Esophagus squamous epithelium (tissue), 5 donors: ENCODE measurements around the gene AP4B1. TPM values are rescaled to one million over a fixed set of nuclear protein-coding genes. Genes with fewer than 3 reads are reported as not detected.

Source experiments
- DNase-seq: peaks from one replicate; lab custom pipeline; 2025; lab: John Stamatoyannopoulos, UW
- H3K27ac ChIP-seq, 4 donors: fragments of 200-600 bp; sonication (generic); one replicate each; pipeline ENCODE4 v1.5.1; 2016 to 2019; ENCODE audit warnings: mild to moderate bottlenecking in 1 of 4
- H3K27me3 ChIP-seq, 4 donors: fragments of 200-600 bp; sonication (generic); 1 replicate in 3 of 4; 2 replicates in 1 of 4; pipeline versions ENCODE4 v1.5.1 to v1.6.0; 2017 to 2021; ENCODE audit warnings: antibody characterized with exemption in 1 of 4
- H3K36me3 ChIP-seq, 3 donors: fragments of 200-600 bp; sonication (generic); one replicate each; pipeline ENCODE4 v1.5.1; 2016 to 2019
- H3K4me1 ChIP-seq, 3 donors: fragments of 200-600 bp; sonication (generic); one replicate each; pipeline ENCODE4 v1.5.1; 2017 to 2019
- H3K4me3 ChIP-seq, 4 donors: fragments of 200-600 bp; sonication (generic); 1 replicate in 3 of 4; 2 replicates in 1 of 4; pipeline ENCODE4 v1.5.1; 2016 to 2019; ENCODE audit warnings: mild to moderate bottlenecking in 2 of 4, moderate library complexity in 1 of 4
- H3K9me3 ChIP-seq, 3 donors: fragments of 200-600 bp; sonication (generic); one replicate each; pipeline ENCODE4 v1.5.1; 2016 to 2019
- CTCF ChIP-seq, 6 experiments: fragments of 450-650 bp in 4 of 6; fragments of 200-600 bp in 2 of 6; sonication (generic) in 2 of 6; IDR thresholded peaks; one replicate each; pipeline ENCODE4 v1.5.1; 2016 to 2019; ENCODE audit warnings: antibody characterized with exemption in 6 of 6, mild to moderate bottlenecking in 4 of 6, moderate library complexity in 4 of 6
- POLR2A ChIP-seq, 4 donors: fragments of 450-650 bp; IDR thresholded peaks; one replicate each; pipeline ENCODE4 v1.6.1; 2017; ENCODE audit warnings: antibody characterized with exemption in 4 of 4, mild to moderate bottlenecking in 4 of 4, moderate library complexity in 3 of 4
- WGBS, 2 donors: methylation state at CpG; one replicate each; pipeline ENCODE4 v1.1.5; 2018; 5-methylcytosine and 5-hydroxymethylcytosine counted together
- intact Hi-C: fragments of 100-400 bp; cut with DNase I; formaldehyde crosslinking; loops from one replicate; pipeline ENCODE4 v1.15.0; 2022
- total RNA-seq, 4 donors: library from RNA; depleted of rRNA; stranded (reverse); fragments of >200 nt; gene quantifications; one replicate each; pipeline ENCODE4 v1.1.0, GENCODE V29; 2016
- donor health status: DM: yes; HTN: yes; CAD: no.

Gene AP4B1
- total RNA-seq, 4 donors from 2014 or later, result 8.2 to 15.3 (median 11.5) TPM

- Histone ChIP-seq H3K9me3 (no peaks in the 10 kb centered on the region), H3K4me3 (no peak overlapping the region), H3K4me1 (peaks cover 0 to 53% (median 26%) of the 10 kb centered on the region in 3 donors), H3K36me3 (peaks cover 3 to 53% (median 8%) of the 10 kb centered on the region in 3 donors), H3K27me3 (no peaks in the 10 kb centered on the region), H3K27ac (no peak overlapping the region)
- TF ChIP-seq POLR2A (IDR thresholded peaks at IDR 0.05), result no peak
- DNase-seq, result no peak
- intact Hi-C loops, result no loop called here
These were observed 38.6 kb upstream of the AP4B1 start for GRCh38 chr1:113943028-113943811.

GRCh38 chr1:113942527-113942926 lies 37.9 kb upstream of the AP4B1 start:
- peaks cover 3 to 53% (median 8%) of the 10 kb centered on the region in 3 donors for H3K36me3 ChIP-seq
- TF ChIP-seq CTCF (IDR thresholded peaks at IDR 0.05) (no peak), POLR2A (IDR thresholded peaks at IDR 0.05) (no peak)
- no peak overlapping the region for H3K27ac ChIP-seq
- intact Hi-C loops, result no loop called here
- no peak overlapping the region for H3K4me3 ChIP-seq
- H3K4me1 ChIP-seq, result peaks cover 0 to 52% (median 23%) of the 10 kb centered on the region in 3 donors
- DNase-seq, result no peak
- H3K9me3 ChIP-seq, result no peaks in the 10 kb centered on the region
- H3K27me3 ChIP-seq, result no peaks in the 10 kb centered on the region

- H3K27ac ChIP-seq, result no peak overlapping the region
- no peaks in the 10 kb centered on the region for H3K27me3 ChIP-seq
- TF ChIP-seq CTCF (IDR thresholded peaks at IDR 0.05) (no peak), POLR2A (IDR thresholded peaks at IDR 0.05) (no peak)
- WGBS, 2 donors, result 81 to 86% methylated on average over 7 of the region's 7 CpGs
- H3K36me3 ChIP-seq, result peaks cover 3 to 53% (median 8%) of the 10 kb centered on the region in 3 donors
- H3K4me3 ChIP-seq, result no peak overlapping the region
- intact Hi-C loops, result no loop called here
- no peak for DNase-seq
- no peaks in the 10 kb centered on the region for H3K9me3 ChIP-seq
- peaks cover 0 to 52% (median 14%) of the 10 kb centered on the region in 3 donors for H3K4me1 ChIP-seq
These were observed 36.6 kb upstream of the AP4B1 start for GRCh38 chr1:113941245-113941559.

GRCh38 chr1:113940365-113941244 lies 36.0 kb upstream of the AP4B1 start:
- H3K27me3 ChIP-seq, result no peaks in the 10 kb centered on the region
- no peak overlapping the region for H3K4me3 ChIP-seq
- 60 to 76% methylated on average over 15 to 16 of the region's 16 CpGs for WGBS, 2 donors
- peak overlapping the region in 2 of 4 donors; percentile 13 to 35 for H3K27ac ChIP-seq
- DNase-seq, result no peak
- peaks cover 3 to 53% (median 8%) of the 10 kb centered on the region in 3 donors for H3K36me3 ChIP-seq
- no peak for TF ChIP-seq POLR2A (IDR thresholded peaks at IDR 0.05)
- no peak for TF ChIP-seq CTCF (IDR thresholded peaks at IDR 0.05)
- intact Hi-C loops, result no loop called here
- H3K4me1 ChIP-seq, result peaks cover 0 to 49% (median 11%) of the 10 kb centered on the region in 3 donors
- H3K9me3 ChIP-seq, result no peaks in the 10 kb centered on the region

- H3K4me1 ChIP-seq, result peaks cover 0 to 59% (median 11%) of the 10 kb centered on the region in 3 donors
- 71 to 75% methylated on average over 4 to 5 of the region's 5 CpGs for WGBS, 2 donors
- no peak overlapping the region for H3K27ac ChIP-seq
- H3K36me3 ChIP-seq, result peaks cover 3 to 32% (median 8%) of the 10 kb centered on the region in 3 donors
- intact Hi-C loops, result no loop called here
- no peaks in the 10 kb centered on the region for H3K27me3 ChIP-seq
- no peak for DNase-seq
- H3K9me3 ChIP-seq, result no peaks in the 10 kb centered on the region
- TF ChIP-seq POLR2A (IDR thresholded peaks at IDR 0.05) (no peak), CTCF (IDR thresholded peaks at IDR 0.05) (no peak)
- H3K4me3 ChIP-seq, result no peak overlapping the region
These were observed 33.6 kb upstream of the AP4B1 start for GRCh38 chr1:113938192-113938591.
